PC-3 (cell line): Measurements from ENCODE around the gene STRN4. TPM values are rescaled to one million over a fixed set of nuclear protein-coding genes. Genes with fewer than 3 reads are reported as not detected.
A peak's percentile ranks its signal among the peaks of the same experiment; 100 is the strongest.

ENCODE experiments used
- ATAC-seq: fragments of 200-7000 bp; cut with Tn5 transposase; 2 replicates; pipeline ENCODE4 v1.9.1; 2020; ENCODE audit warnings: mild to moderate bottlenecking, moderate library complexity
- Bru-seq: library from RNA; stranded (reverse); fragments of 400-500 nt; gene quantifications from one replicate; lab custom pipeline; 2021; lab: Mats Ljungman, UMichigan
- BruChase-seq, 2 experiments: library from RNA; stranded (reverse); fragments of 400-500 nt; gene quantifications; one replicate each; lab custom pipeline; 2021; lab: Mats Ljungman, UMichigan
- BruUV-seq: library from RNA; stranded (reverse); fragments of 400-500 nt; replicated peaks from 2 replicates; lab custom pipeline; 2021; lab: Mats Ljungman, UMichigan
- CTCF ChIA-PET: fragments of 300-600 bp; sonication (Branson Sonifier 250); formaldehyde crosslinking; loops from one replicate; lab custom pipeline; 2022; ENCODE audit warnings: antibody characterized with exemption; lab: Charles Lee
- POLR2A ChIA-PET: fragments of 300-600 bp; sonication (Branson Sonifier 250); formaldehyde crosslinking; loops from one replicate; lab custom pipeline; 2022; ENCODE audit warnings: antibody characterized with exemption; ENCODE audit not compliant: unreplicated experiment; lab: Charles Lee
- DNase-seq: peaks from one replicate; pipeline ENCODE4 v3.0.0-alpha.2; 2015
- H2AFZ ChIP-seq: fragments of 300-600 bp; sonication (generic); 2 replicates; pipeline ENCODE4 v1.6.0; 2016; ENCODE audit warnings: antibody characterized with exemption, low read length
- H3F3A ChIP-seq: fragments of 300-600 bp; sonication (generic); one replicate; pipeline ENCODE4 v1.6.0; 2017; ENCODE audit warnings: antibody characterized with exemption, low read length, control low read depth, mild to moderate bottlenecking; ENCODE audit not compliant: unreplicated experiment
- H3K27ac ChIP-seq: fragments of 300-600 bp; sonication (generic); 2 replicates; pipeline ENCODE4 v1.5.1; 2016; ENCODE audit warnings: mild to moderate bottlenecking, low read length
- H3K27me3 ChIP-seq: fragments of 300-600 bp; sonication (generic); 2 replicates; pipeline ENCODE4 v1.6.1; 2016; ENCODE audit warnings: low read length, mixed read lengths
- H3K36me3 ChIP-seq: fragments of 300-600 bp; sonication (generic); 2 replicates; pipeline ENCODE4 v1.6.1; 2016; ENCODE audit warnings: low read depth, mixed run types, low read length, mixed read lengths
- H3K4me1 ChIP-seq: fragments of 300-600 bp; sonication (generic); 2 replicates; pipeline ENCODE4 v1.5.1; 2016; ENCODE audit warnings: low read length; ENCODE audit not compliant: insufficient read depth
- H3K4me2 ChIP-seq: fragments of 300-600 bp; sonication (generic); 2 replicates; pipeline ENCODE4 v1.6.0; 2016; ENCODE audit warnings: low read length
- H3K4me3 ChIP-seq: fragments of 300-600 bp; sonication (generic); 2 replicates; pipeline ENCODE4 v1.5.1; 2016; ENCODE audit warnings: mild to moderate bottlenecking, low read length, mixed read lengths
- H3K79me2 ChIP-seq: fragments of 300-600 bp; sonication (generic); 2 replicates; pipeline ENCODE4 v1.6.1; 2017; ENCODE audit warnings: low read length, mixed read lengths
- H3K9ac ChIP-seq: fragments of 300-600 bp; sonication (generic); 2 replicates; pipeline ENCODE4 v1.6.0; 2016; ENCODE audit warnings: mild to moderate bottlenecking, low read length
- H3K9me2 ChIP-seq: fragments of 300-600 bp; sonication (generic); replicated peaks from 2 replicates; pipeline ENCODE4 v1.6.1; 2016; ENCODE audit warnings: mixed run types, low read length, mixed read lengths
- H3K9me3 ChIP-seq: fragments of 300-600 bp; sonication (generic); 2 replicates; pipeline ENCODE4 v1.6.1; 2016; ENCODE audit warnings: low read length, mixed read lengths
- H4K20me1 ChIP-seq: fragments of 300-600 bp; sonication (generic); 2 replicates; pipeline ENCODE4 v1.6.1; 2016; ENCODE audit warnings: low read length, mixed read lengths
- EZH2 ChIP-seq: fragments of 300-600 bp; sonication (generic); IDR thresholded peaks from one replicate; pipeline ENCODE4 v1.6.1; 2017; ENCODE audit warnings: antibody characterized with exemption, mild to moderate bottlenecking, low read length; ENCODE audit not compliant: unreplicated experiment
- EZH2phosphoT487 ChIP-seq: fragments of 300-600 bp; sonication (generic); IDR thresholded peaks from 2 replicates; pipeline ENCODE4 v1.6.1; 2018; ENCODE audit warnings: mild to moderate bottlenecking, antibody characterized with exemption, low read length, borderline replicate concordance
- intact Hi-C: fragments of 100-400 bp; cut with micrococcal nuclease; formaldehyde crosslinking; loops from 2 replicates; pipeline ENCODE4 v1.9.0; 2023
- long read RNA-seq: library from polyadenylated mRNA; unstranded; transcript quantifications from one replicate; pipeline ENCODE4 v2.0.0, GENCODE V29; 2021; ENCODE audit not compliant: unreplicated experiment
- total RNA-seq: library from RNA; depleted of rRNA; stranded (reverse); fragments of >200 nt; gene quantifications from 2 replicates; pipeline ENCODE4 v1.2.3, GENCODE V29; 2014; rRNA removed
- TF ChIP-seq, protein P1 (sequence below): fragments of 300-600 bp; sonication (generic); conservative IDR thresholded peaks from 2 replicates; pipeline ENCODE4 v1.5.1; 2017; ENCODE audit warnings: antibody characterized with exemption, low read depth, mild to moderate bottlenecking, low read length

The STRN4 gene, protein sequence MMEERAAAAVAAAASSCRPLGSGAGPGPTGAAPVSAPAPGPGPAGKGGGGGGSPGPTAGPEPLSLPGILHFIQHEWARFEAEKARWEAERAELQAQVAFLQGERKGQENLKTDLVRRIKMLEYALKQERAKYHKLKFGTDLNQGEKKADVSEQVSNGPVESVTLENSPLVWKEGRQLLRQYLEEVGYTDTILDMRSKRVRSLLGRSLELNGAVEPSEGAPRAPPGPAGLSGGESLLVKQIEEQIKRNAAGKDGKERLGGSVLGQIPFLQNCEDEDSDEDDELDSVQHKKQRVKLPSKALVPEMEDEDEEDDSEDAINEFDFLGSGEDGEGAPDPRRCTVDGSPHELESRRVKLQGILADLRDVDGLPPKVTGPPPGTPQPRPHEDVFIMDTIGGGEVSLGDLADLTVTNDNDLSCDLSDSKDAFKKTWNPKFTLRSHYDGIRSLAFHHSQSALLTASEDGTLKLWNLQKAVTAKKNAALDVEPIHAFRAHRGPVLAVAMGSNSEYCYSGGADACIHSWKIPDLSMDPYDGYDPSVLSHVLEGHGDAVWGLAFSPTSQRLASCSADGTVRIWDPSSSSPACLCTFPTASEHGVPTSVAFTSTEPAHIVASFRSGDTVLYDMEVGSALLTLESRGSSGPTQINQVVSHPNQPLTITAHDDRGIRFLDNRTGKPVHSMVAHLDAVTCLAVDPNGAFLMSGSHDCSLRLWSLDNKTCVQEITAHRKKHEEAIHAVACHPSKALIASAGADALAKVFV
- total RNA-seq = 62.7 and 83.9 TPM in 2 replicates
- Bru-seq, nascent RNA = percentile 71 among the genes with signal in this experiment
- BruChase-seq, experiment 1, labeled RNA remaining after a 6-hour chase = percentile 86 among the genes with signal in this experiment
- percentile 83 among the genes with signal in this experiment for BruChase-seq, experiment 2, labeled RNA remaining after a 2-hour chase
- long read RNA-seq, transcript STRN4-202 (18 exons, 3,628 nt) = minor isoform, 21 of 170 reads
- long read RNA-seq, transcript STRN4-201 (18 exons, 3,210 nt) = major isoform, 71 of 170 reads
- long read RNA-seq, partial matches to known transcripts = 53 of 170 reads
- long read RNA-seq, other reads (novel, unspliced or antisense) = 21 of 170 reads

DNA sequence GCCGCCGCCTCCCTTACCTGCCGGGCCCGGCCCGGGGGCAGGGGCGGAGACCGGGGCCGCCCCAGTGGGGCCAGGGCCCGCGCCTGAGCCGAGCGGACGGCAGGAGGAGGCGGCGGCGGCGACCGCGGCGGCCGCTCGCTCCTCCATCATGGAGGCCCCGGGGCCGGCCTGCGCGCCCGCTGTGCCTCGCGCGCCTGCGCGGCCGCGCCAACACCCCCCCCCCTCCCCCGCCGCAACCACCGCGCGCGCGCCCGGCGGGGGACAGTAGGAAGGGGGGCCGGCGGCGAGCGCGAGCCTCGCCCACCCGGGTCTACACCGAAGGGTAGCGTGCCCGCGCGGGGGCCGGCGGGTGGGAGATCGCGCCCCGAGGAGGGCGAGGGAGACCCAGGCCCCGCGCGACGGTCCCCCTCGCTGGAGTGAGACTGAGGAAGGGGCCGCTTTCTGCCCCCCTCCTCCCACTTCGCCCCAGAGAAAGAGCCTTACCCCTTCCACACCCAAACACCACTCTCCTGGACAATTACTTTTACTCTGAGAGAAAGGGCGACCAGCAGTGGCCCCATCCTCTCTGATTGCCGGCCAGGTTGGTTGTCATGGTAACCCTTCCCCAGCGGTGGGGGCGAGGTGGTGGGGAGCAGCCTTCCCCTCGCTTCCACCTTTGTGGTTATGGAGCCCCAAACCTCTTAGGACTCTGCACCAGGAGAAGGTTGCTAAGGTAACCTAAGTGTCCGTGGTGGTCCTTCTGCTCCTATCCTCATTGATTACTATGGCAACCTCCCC, at the start of gene STRN4:
Gene STRN4, minus strand, starts transcription at position 170 of the 777 bp plus-strand sequence. Its CDS starts 20 bp downstream, at position 150.
- intact Hi-C loops = no loop called here
- Histone ChIP-seq H3K79me2 (peaks cover 50% of the 10 kb centered on the region), H3F3A (no peaks in the 10 kb centered on the region), H3K9me2 (no peaks in the 10 kb centered on the region), H4K20me1 (peaks cover 28% of the 10 kb centered on the region), H3K27me3 (no peaks in the 10 kb centered on the region), H3K9me3 (no peaks in the 10 kb centered on the region), H3K4me3 (peak within 1 kb of the TSS; percentile 97), H3K27ac (no peak within 1 kb of the TSS), H3K4me1 (peaks cover 9% of the 10 kb centered on the region), H3K9ac (peak within 1 kb of the TSS; percentile 91), H2AFZ (peak within 1 kb of the TSS; percentile 33; the same call in 1 of the 2 replicates), H3K36me3 (no peaks in the 10 kb centered on the region; the same call in none of the 2 replicates), H3K4me2 (peak within 1 kb of the TSS; percentile 85)
- ATAC-seq = peak; percentile 60
- DNase-seq = peak; percentile 62
- ChIA-PET CTCF (no interaction called here), POLR2A (no interaction called here)
- TF ChIP-seq, protein P1, sequence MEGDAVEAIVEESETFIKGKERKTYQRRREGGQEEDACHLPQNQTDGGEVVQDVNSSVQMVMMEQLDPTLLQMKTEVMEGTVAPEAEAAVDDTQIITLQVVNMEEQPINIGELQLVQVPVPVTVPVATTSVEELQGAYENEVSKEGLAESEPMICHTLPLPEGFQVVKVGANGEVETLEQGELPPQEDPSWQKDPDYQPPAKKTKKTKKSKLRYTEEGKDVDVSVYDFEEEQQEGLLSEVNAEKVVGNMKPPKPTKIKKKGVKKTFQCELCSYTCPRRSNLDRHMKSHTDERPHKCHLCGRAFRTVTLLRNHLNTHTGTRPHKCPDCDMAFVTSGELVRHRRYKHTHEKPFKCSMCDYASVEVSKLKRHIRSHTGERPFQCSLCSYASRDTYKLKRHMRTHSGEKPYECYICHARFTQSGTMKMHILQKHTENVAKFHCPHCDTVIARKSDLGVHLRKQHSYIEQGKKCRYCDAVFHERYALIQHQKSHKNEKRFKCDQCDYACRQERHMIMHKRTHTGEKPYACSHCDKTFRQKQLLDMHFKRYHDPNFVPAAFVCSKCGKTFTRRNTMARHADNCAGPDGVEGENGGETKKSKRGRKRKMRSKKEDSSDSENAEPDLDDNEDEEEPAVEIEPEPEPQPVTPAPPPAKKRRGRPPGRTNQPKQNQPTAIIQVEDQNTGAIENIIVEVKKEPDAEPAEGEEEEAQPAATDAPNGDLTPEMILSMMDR = no peak
- no peak for TF ChIP-seq EZH2
- no peak for TF ChIP-seq EZH2phosphoT487
- no TSS peak for BruUV-seq

DNA sequence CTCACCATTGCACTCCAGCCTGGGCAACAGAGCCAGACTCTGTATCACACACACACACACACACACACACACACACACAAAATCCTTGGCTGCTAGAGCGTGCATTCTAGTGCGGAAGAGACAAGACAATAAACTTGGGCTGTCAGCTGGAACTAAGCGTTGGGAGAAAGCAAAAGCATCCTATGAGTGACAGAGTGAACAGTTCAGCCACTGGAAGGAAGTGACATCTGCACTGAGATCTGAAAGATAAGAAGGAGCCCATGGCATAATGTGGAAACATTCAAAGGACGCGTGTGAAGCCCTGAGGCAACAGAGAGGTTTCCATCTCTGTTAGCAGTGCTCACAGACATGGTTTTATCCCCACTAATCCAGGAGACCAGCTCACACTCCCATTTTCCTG, 45.7 kb upstream of the STRN4 start:
- intact Hi-C loops = no loop called here
- H3K4me2 ChIP-seq = no peak overlapping the region
- no peak overlapping the region for H3K9ac ChIP-seq
- CTCF ChIA-PET = no interaction called here
- TF ChIP-seq EZH2phosphoT487 (no peak), EZH2 (no peak)
- TF ChIP-seq, protein P1 = no peak
- H3K27ac ChIP-seq = no peak overlapping the region
- no peaks in the 10 kb centered on the region for H3F3A ChIP-seq
- no peaks in the 10 kb centered on the region for H3K9me3 ChIP-seq
- no peaks in the 10 kb centered on the region for H3K36me3 ChIP-seq
- DNase-seq (no peak), ATAC-seq (no peak)
- POLR2A ChIA-PET = no interaction called here
- no peak overlapping the region for H3K4me3 ChIP-seq
- no peak overlapping the region for H2AFZ ChIP-seq
- no TSS peak for BruUV-seq
- peaks cover 17% of the 10 kb centered on the region for H3K4me1 ChIP-seq
- no peaks in the 10 kb centered on the region for H3K27me3 ChIP-seq
- no peaks in the 10 kb centered on the region for H3K9me2 ChIP-seq
- no peaks in the 10 kb centered on the region for H4K20me1 ChIP-seq
- H3K79me2 ChIP-seq = peaks cover 14% of the 10 kb centered on the region
